HG03575 (cell line): ENCODE measurements around the gene WDR37.
"Not testable (repeated sequence)": the region's sequence is repeated elsewhere in the genome, so short reads cannot be mapped to it uniquely, and the experiment has no call there.

Experiments
- ATAC-seq: cut with Tn5 transposase; IDR thresholded peaks from one replicate; pipeline ENCODE4 v1.9.1; 2021; ENCODE audit not compliant: unreplicated experiment, insufficient number of reproducible peaks, low FRiP score; ENCODE audit errors: extremely low read depth

Gene WDR37

GRCh38 chr10:1064964-1065247 lies 8.7 kb downstream of the WDR37 start:
- ATAC-seq = no peak

- ATAC-seq = not testable (repeated sequence)
Observed at GRCh38 chr10:1066734-1067133, 10.5 kb downstream of the WDR37 start.

GRCh38 chr10:1068380-1069361 lies 12.5 kb downstream of the WDR37 start:
- ATAC-seq = no peak

GRCh38 chr10:1070919-1071318 lies 14.7 kb downstream of the WDR37 start:
- ATAC-seq = no peak

- ATAC-seq = no peak
Observed at GRCh38 chr10:1074052-1074747, 18.0 kb downstream of the WDR37 start.

GRCh38 chr10:1074748-1075308 lies 18.6 kb downstream of the WDR37 start:
- ATAC-seq = no peak

- ATAC-seq = no peak
Observed at GRCh38 chr10:1078668-1079067, 22.5 kb downstream of the WDR37 start.

GRCh38 chr10:1083581-1083980 lies 27.4 kb downstream of the WDR37 start:
- ATAC-seq = no peak

- ATAC-seq = no peak
Observed at GRCh38 chr10:1084011-1084950, 28.1 kb downstream of the WDR37 start.

- no peak for ATAC-seq
Observed at GRCh38 chr10:1085258-1085657, 29.1 kb downstream of the WDR37 start.

- ATAC-seq = no peak
Observed at GRCh38 chr10:1086787-1087186, 30.6 kb downstream of the WDR37 start.

GRCh38 chr10:1089017-1089689 lies 33.0 kb downstream of the WDR37 start:
- ATAC-seq = no peak

GRCh38 chr10:1090696-1091095 lies 34.5 kb downstream of the WDR37 start:
- no peak for ATAC-seq

- ATAC-seq = no peak
Observed at GRCh38 chr10:1093696-1094095, 37.5 kb downstream of the WDR37 start.

GRCh38 chr10:1094112-1095057 lies 38.2 kb downstream of the WDR37 start:
- no peak for ATAC-seq

- ATAC-seq = no peak
Observed at GRCh38 chr10:1095498-1095897, 39.3 kb downstream of the WDR37 start.

- no peak for ATAC-seq
Observed at GRCh38 chr10:1096287-1096889, 40.2 kb downstream of the WDR37 start.
